ENCODE data around the gene RHEB. TPM values are rescaled to one million over a fixed set of nuclear protein-coding genes. Genes with fewer than 3 reads are reported as not detected.

The RHEB gene
- total RNA-seq, 2 experiments from 2014 or later, result 57.6 to 93.2 TPM

DNA sequence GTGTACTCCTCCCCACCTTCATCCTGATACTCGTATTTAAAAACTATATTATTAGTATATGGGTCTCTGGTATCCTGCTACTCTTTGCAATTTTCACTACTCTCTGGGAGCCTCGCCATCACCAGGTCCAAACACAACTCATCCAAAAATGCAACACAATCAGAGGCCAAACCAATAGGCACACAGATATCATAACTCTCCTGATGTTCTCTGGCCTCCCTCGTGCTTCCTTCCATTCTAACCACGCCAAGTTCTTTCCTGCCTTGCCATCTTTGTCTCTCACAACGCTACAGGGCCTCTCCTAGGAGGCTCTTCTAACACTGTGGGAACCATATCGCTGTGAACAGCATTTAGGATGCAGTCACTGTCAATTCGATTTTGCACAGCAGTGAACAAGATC lies 7.3 kb downstream of the RHEB start:
- Histone ChIP-seq H3K4me1 (ENCODE audit: insufficient read depth, low read length, poor library complexity, severe bottlenecking) (peaks cover 12% of the 10 kb centered on the region), H3K4me3 (ENCODE audit: low read depth, low read length, poor library complexity, severe bottlenecking) (no peak overlapping the region), H2AFZ (ENCODE audit: low read length) (no peak overlapping the region), H3K4me2 (ENCODE audit: low read length) (no peak overlapping the region), H3K36me3 (ENCODE audit: insufficient read depth, low read length) (peaks cover 47% of the 10 kb centered on the region), H3K27ac (ENCODE audit: low read depth, low read length, poor library complexity, severe bottlenecking) (no peak overlapping the region), H4K20me1 (ENCODE audit: insufficient read depth, low read length) (peaks cover 73% of the 10 kb centered on the region), H3K79me2 (ENCODE audit: insufficient read depth, low read depth, low read length) (peaks cover 100% of the 10 kb centered on the region), H3K9me2 (ENCODE audit: insufficient read depth, low read length) (no peaks in the 10 kb centered on the region), H3K9me3 (ENCODE audit: low read length) (peaks cover 16% of the 10 kb centered on the region; the same call in 1 of the 2 replicates)
- intact Hi-C loops (cut with micrococcal nuclease; ENCODE audit: unreplicated experiment), result no loop called here
- no TSS peak for BruUV-seq (replicated peaks)
- ChIA-PET CTCF (ENCODE audit: unreplicated experiment) (no interaction called here), POLR2A (no interaction called here)
- DNase-seq (ENCODE audit: low spot score), result no peak
- TF ChIP-seq EZH2phosphoT487 (IDR thresholded peaks at IDR 0.05; ENCODE audit: borderline replicate concordance, low read depth, low read length), result no peak
- TF ChIP-seq, protein P1, sequence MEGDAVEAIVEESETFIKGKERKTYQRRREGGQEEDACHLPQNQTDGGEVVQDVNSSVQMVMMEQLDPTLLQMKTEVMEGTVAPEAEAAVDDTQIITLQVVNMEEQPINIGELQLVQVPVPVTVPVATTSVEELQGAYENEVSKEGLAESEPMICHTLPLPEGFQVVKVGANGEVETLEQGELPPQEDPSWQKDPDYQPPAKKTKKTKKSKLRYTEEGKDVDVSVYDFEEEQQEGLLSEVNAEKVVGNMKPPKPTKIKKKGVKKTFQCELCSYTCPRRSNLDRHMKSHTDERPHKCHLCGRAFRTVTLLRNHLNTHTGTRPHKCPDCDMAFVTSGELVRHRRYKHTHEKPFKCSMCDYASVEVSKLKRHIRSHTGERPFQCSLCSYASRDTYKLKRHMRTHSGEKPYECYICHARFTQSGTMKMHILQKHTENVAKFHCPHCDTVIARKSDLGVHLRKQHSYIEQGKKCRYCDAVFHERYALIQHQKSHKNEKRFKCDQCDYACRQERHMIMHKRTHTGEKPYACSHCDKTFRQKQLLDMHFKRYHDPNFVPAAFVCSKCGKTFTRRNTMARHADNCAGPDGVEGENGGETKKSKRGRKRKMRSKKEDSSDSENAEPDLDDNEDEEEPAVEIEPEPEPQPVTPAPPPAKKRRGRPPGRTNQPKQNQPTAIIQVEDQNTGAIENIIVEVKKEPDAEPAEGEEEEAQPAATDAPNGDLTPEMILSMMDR (conservative IDR thresholded peaks at IDR 0.05; ENCODE audit: low read length), result no peak

- ChIA-PET POLR2A (interaction anchor here (0.6 kb wide), 1 partner anchor 1289 kb away, joined by 3 read pairs; no protein-coding TSS in a partner anchor), CTCF (ENCODE audit: unreplicated experiment) (no interaction called here)
- H2AFZ ChIP-seq (ENCODE audit: low read length), result no peak overlapping the region
- H3K9me2 ChIP-seq (ENCODE audit: insufficient read depth, low read length), result no peaks in the 10 kb centered on the region
- H3K27ac ChIP-seq (ENCODE audit: low read depth, low read length, poor library complexity, severe bottlenecking), result no peak overlapping the region
- peaks cover 46% of the 10 kb centered on the region for H3K36me3 ChIP-seq (ENCODE audit: insufficient read depth, low read length)
- no peak overlapping the region for H3K4me2 ChIP-seq (ENCODE audit: low read length)
- peaks cover 16% of the 10 kb centered on the region; the same call in 1 of the 2 replicates for H3K9me3 ChIP-seq (ENCODE audit: low read length)
- intact Hi-C loops (cut with micrococcal nuclease; ENCODE audit: unreplicated experiment), result no loop called here
- BruUV-seq (replicated peaks), result no TSS peak
- TF ChIP-seq, protein P1 (conservative IDR thresholded peaks at IDR 0.05; ENCODE audit: low read length), result no peak
- no peak for DNase-seq (ENCODE audit: low spot score)
- H3K4me1 ChIP-seq (ENCODE audit: insufficient read depth, low read length, poor library complexity, severe bottlenecking), result peaks cover 12% of the 10 kb centered on the region
- H3K79me2 ChIP-seq (ENCODE audit: insufficient read depth, low read depth, low read length), result peaks cover 100% of the 10 kb centered on the region
- H3K4me3 ChIP-seq (ENCODE audit: low read depth, low read length, poor library complexity, severe bottlenecking), result no peak overlapping the region
- H4K20me1 ChIP-seq (ENCODE audit: insufficient read depth, low read length), result peaks cover 74% of the 10 kb centered on the region
Observed at GRCh38 chr7:151511946-151512345, 7.7 kb downstream of the RHEB start.

GRCh38 chr7:151511270-151511669 lies 8.4 kb downstream of the RHEB start:
- no peak overlapping the region for H2AFZ ChIP-seq (ENCODE audit: low read length)
- H3K9me3 ChIP-seq (ENCODE audit: low read length), result peaks cover 16% of the 10 kb centered on the region; the same call in 1 of the 2 replicates
- peaks cover 81% of the 10 kb centered on the region for H4K20me1 ChIP-seq (ENCODE audit: insufficient read depth, low read length)
- ChIA-PET CTCF (ENCODE audit: unreplicated experiment) (no interaction called here), POLR2A (interaction anchor here (0.6 kb wide), 2 partner anchors 1027 to 1289 kb away, joined by 3 to 5 read pairs; no protein-coding TSS in a partner anchor)
- intact Hi-C loops (cut with micrococcal nuclease; ENCODE audit: unreplicated experiment), result no loop called here
- TF ChIP-seq, protein P1 (conservative IDR thresholded peaks at IDR 0.05; ENCODE audit: low read length), result no peak
- TF ChIP-seq EZH2phosphoT487 (IDR thresholded peaks at IDR 0.05; ENCODE audit: borderline replicate concordance, low read depth, low read length), result no peak
- no peak for DNase-seq (ENCODE audit: low spot score)
- no peak overlapping the region for H3K27ac ChIP-seq (ENCODE audit: low read depth, low read length, poor library complexity, severe bottlenecking)
- H3K36me3 ChIP-seq (ENCODE audit: insufficient read depth, low read length), result peaks cover 41% of the 10 kb centered on the region
- no peak overlapping the region for H3K4me3 ChIP-seq (ENCODE audit: low read depth, low read length, poor library complexity, severe bottlenecking)
- peaks cover 100% of the 10 kb centered on the region for H3K79me2 ChIP-seq (ENCODE audit: insufficient read depth, low read depth, low read length)
- no TSS peak for BruUV-seq (replicated peaks)
- no peak overlapping the region for H3K4me2 ChIP-seq (ENCODE audit: low read length)
- no peaks in the 10 kb centered on the region for H3K9me2 ChIP-seq (ENCODE audit: insufficient read depth, low read length)
- peaks cover 8% of the 10 kb centered on the region for H3K4me1 ChIP-seq (ENCODE audit: insufficient read depth, low read length, poor library complexity, severe bottlenecking)

All from OCI-LY7 (cell line).